ENCODE results near the gene UBE2Q1.

UBE2Q1 gene

GRCh38 chr1:154557939-154558719, at the start of gene UBE2Q1:
Gene UBE2Q1, minus strand, starts transcription at chr1:154558662. Its CDS starts 109 bp downstream, at chr1:154558553.
- peak in 3 of 4 experiments; percentile 29 to 43 (median 40) for DNase-seq

GRCh38 chr1:154607609-154608396, 49.3 kb upstream of the UBE2Q1 start, which contains the start of gene ADAR:
Gene ADAR, minus strand, starts transcription at chr1:154608186. Its CDS starts 180 bp downstream, at chr1:154608006.
- peak; percentile 59 to 81 (median 74) for DNase-seq

GRCh38 chr1:154607106-154607608, 48.7 kb upstream of the UBE2Q1 start:
- DNase-seq, result no peak

- no peak for DNase-seq
These were observed 47.1 kb upstream of the UBE2Q1 start for GRCh38 chr1:154605534-154605933.

GRCh38 chr1:154603317-154603716, 44.9 kb upstream of the UBE2Q1 start:
- DNase-seq, result no peak

GRCh38 chr1:154599658-154600057, 41.2 kb upstream of the UBE2Q1 start:
- no peak for DNase-seq

GRCh38 chr1:154598871-154599635, 40.6 kb upstream of the UBE2Q1 start:
- no peak for DNase-seq

GRCh38 chr1:154595621-154596020, 37.2 kb upstream of the UBE2Q1 start:
- DNase-seq, result no peak

GRCh38 chr1:154594811-154595210, 36.3 kb upstream of the UBE2Q1 start:
- DNase-seq, result no peak

- no peak for DNase-seq
These were observed 34.9 kb upstream of the UBE2Q1 start for GRCh38 chr1:154593390-154593789.

- no peak for DNase-seq
These were observed 32.7 kb upstream of the UBE2Q1 start for GRCh38 chr1:154591206-154591605.

GRCh38 chr1:154590756-154591155, 32.3 kb upstream of the UBE2Q1 start:
- DNase-seq, result no peak

- no peak for DNase-seq
These were observed 31.3 kb upstream of the UBE2Q1 start for GRCh38 chr1:154589780-154590179.

- no peak for DNase-seq
These were observed 28.2 kb upstream of the UBE2Q1 start for GRCh38 chr1:154586641-154587040.

- DNase-seq, result no peak
These were observed 27.8 kb upstream of the UBE2Q1 start for GRCh38 chr1:154586231-154586630.

GRCh38 chr1:154584267-154584994, 26.0 kb upstream of the UBE2Q1 start:
- DNase-seq, result no peak

GRCh38 chr1:154583773-154584172, 25.3 kb upstream of the UBE2Q1 start:
- no peak for DNase-seq

- DNase-seq, result no peak
These were observed 24.4 kb upstream of the UBE2Q1 start for GRCh38 chr1:154582885-154583284.

- no peak for DNase-seq
These were observed 23.3 kb upstream of the UBE2Q1 start for GRCh38 chr1:154581766-154582165.

GRCh38 chr1:154579374-154579773, 20.9 kb upstream of the UBE2Q1 start:
- no peak for DNase-seq

- DNase-seq, result no peak
These were observed 19.6 kb upstream of the UBE2Q1 start for GRCh38 chr1:154578058-154578418.

GRCh38 chr1:154577346-154578057, 19.0 kb upstream of the UBE2Q1 start:
- no peak for DNase-seq
